H9 (cell line): ENCODE data around the gene NFYC. TPM values are rescaled to one million over a fixed set of nuclear protein-coding genes. Genes with fewer than 3 reads are reported as not detected.

Experiments used
- DNase-seq: peaks from one replicate; pipeline ENCODE4 v3.0.0-alpha.2; 2017
- H2AFZ ChIP-seq: one replicate; pipeline ENCODE4 v1.6.1; 2013; ENCODE audit warnings: mild to moderate bottlenecking, low read length, control low read depth, moderate library complexity
- H2AK5ac ChIP-seq: 2 replicates; pipeline ENCODE4 v1.6.1; 2013; ENCODE audit warnings: low read length, control low read depth, mixed read lengths; ENCODE audit not compliant: insufficient read length
- H2BK120ac ChIP-seq: one replicate; pipeline ENCODE4 v1.6.1; 2013; ENCODE audit warnings: low read depth, mild to moderate bottlenecking, low read length, control low read depth, inconsistent platforms; ENCODE audit not compliant: poor library complexity, severe bottlenecking
- H2BK12ac ChIP-seq: 2 replicates; pipeline ENCODE4 v1.6.1; 2013; ENCODE audit warnings: low read length, control low read depth, mixed read lengths, low read depth; ENCODE audit not compliant: insufficient read length
- H2BK15ac ChIP-seq: 2 replicates; pipeline ENCODE4 v1.6.1; 2013; ENCODE audit warnings: low read depth, low read length, control low read depth
- H2BK20ac ChIP-seq: one replicate; pipeline ENCODE4 v1.6.1; 2013; ENCODE audit warnings: low read depth, mild to moderate bottlenecking, low read length, control low read depth, inconsistent platforms; ENCODE audit not compliant: poor library complexity, severe bottlenecking
- H2BK5ac ChIP-seq: 2 replicates; pipeline ENCODE4 v1.6.1; 2013; ENCODE audit warnings: low read length, control low read depth, mixed read lengths; ENCODE audit not compliant: insufficient read length
- H3K14ac ChIP-seq: 2 replicates; pipeline ENCODE4 v1.6.1; 2013; ENCODE audit warnings: low read length, control low read depth; ENCODE audit not compliant: insufficient read depth
- H3K18ac ChIP-seq: 2 replicates; pipeline ENCODE4 v1.6.1; 2013; ENCODE audit warnings: low read depth, mild to moderate bottlenecking, mixed read lengths, low read length, control low read depth; ENCODE audit not compliant: insufficient read length
- H3K23ac ChIP-seq: 2 replicates; pipeline ENCODE4 v1.6.1; 2013; ENCODE audit warnings: low read length, control low read depth, mixed read lengths, low read depth; ENCODE audit not compliant: insufficient read length
- H3K23me2 ChIP-seq: 2 replicates; pipeline ENCODE4 v1.6.1; 2013; ENCODE audit warnings: low read depth, mild to moderate bottlenecking, mixed read lengths, low read length, control low read depth; ENCODE audit not compliant: insufficient read length, poor library complexity, severe bottlenecking
- H3K27ac ChIP-seq: 2 replicates; pipeline ENCODE4 v1.5.1; 2013; ENCODE audit warnings: low read length, control low read depth, mixed read lengths, low read depth; ENCODE audit not compliant: insufficient read length
- H3K27me3 ChIP-seq: 2 replicates; pipeline ENCODE4 v1.6.1; 2013; ENCODE audit warnings: low read length, control low read depth, inconsistent platforms; ENCODE audit not compliant: insufficient read depth
- H3K4ac ChIP-seq: 2 replicates; pipeline ENCODE4 v1.6.1; 2013; ENCODE audit warnings: low read depth, mild to moderate bottlenecking, control low read depth, inconsistent platforms, low read length, moderate library complexity
- H3K4me1 ChIP-seq: 2 replicates; pipeline ENCODE4 v1.6.1; 2013; ENCODE audit warnings: low read length, control low read depth, inconsistent platforms; ENCODE audit not compliant: insufficient read depth
- H3K4me2 ChIP-seq: 2 replicates; pipeline ENCODE4 v1.6.1; 2013; ENCODE audit warnings: low read length, control low read depth, mixed read lengths; ENCODE audit not compliant: insufficient read length, insufficient read depth
- H3K56ac ChIP-seq: 2 replicates; pipeline ENCODE4 v1.6.1; 2013; ENCODE audit warnings: low read depth, mild to moderate bottlenecking, mixed read lengths, low read length, control low read depth; ENCODE audit not compliant: insufficient read length
- H3K79me1 ChIP-seq: 2 replicates; pipeline ENCODE4 v1.6.1; 2013; ENCODE audit warnings: low read depth, mild to moderate bottlenecking, moderate library complexity, low read length, control low read depth, inconsistent platforms; ENCODE audit not compliant: insufficient read depth, poor library complexity, severe bottlenecking
- H3K79me2 ChIP-seq: 2 replicates; pipeline ENCODE4 v1.6.1; 2013; ENCODE audit warnings: low read length, control low read depth, inconsistent platforms; ENCODE audit not compliant: insufficient read depth
- H3K9ac ChIP-seq: 2 replicates; pipeline ENCODE4 v1.6.1; 2013; ENCODE audit warnings: low read length, control low read depth, mixed read lengths; ENCODE audit not compliant: insufficient read length; ENCODE audit errors: extremely low read depth
- H3K9me3 ChIP-seq: one replicate; pipeline ENCODE4 v1.6.1; 2013; ENCODE audit warnings: low read depth, low read length, inconsistent platforms; ENCODE audit not compliant: control insufficient read depth
- H3T11ph ChIP-seq: one replicate; pipeline ENCODE4 v1.6.1; 2013; ENCODE audit warnings: mild to moderate bottlenecking, low read length, control low read depth, inconsistent platforms
- H4K20me1 ChIP-seq: one replicate; pipeline ENCODE4 v1.6.1; 2013; ENCODE audit not compliant: control insufficient read depth, insufficient read length, insufficient read depth
- H4K5ac ChIP-seq: 2 replicates; pipeline ENCODE4 v1.6.1; 2013; ENCODE audit warnings: low read depth, mild to moderate bottlenecking, mixed read lengths, low read length, control low read depth; ENCODE audit not compliant: insufficient read length
- H4K8ac ChIP-seq: replicated peaks from 2 replicates; pipeline ENCODE4 v1.6.1; 2013; ENCODE audit warnings: low read length, control low read depth, mixed read lengths, low read depth; ENCODE audit not compliant: insufficient read length
- H4K91ac ChIP-seq: 2 replicates; pipeline ENCODE4 v1.6.1; 2013; ENCODE audit warnings: low read depth, mild to moderate bottlenecking, moderate library complexity, mixed read lengths, low read length, control low read depth; ENCODE audit not compliant: insufficient read length
- H3K27ac Mint-ChIP-seq, 3 experiments: 2 replicates in 2 of 3; 3 replicates in 1 of 3; pipeline ENCODE4 v1.8.0; 2020 to 2021; ENCODE audit warnings: mixed read lengths in 3 of 3, mild to moderate bottlenecking in 1 of 3, moderate library complexity in 1 of 3
- H3K27me3 Mint-ChIP-seq: 2 replicates; pipeline ENCODE4 v1.8.0; 2021; ENCODE audit warnings: low read depth, mild to moderate bottlenecking, moderate library complexity, mixed read lengths
- H3K36me3 Mint-ChIP-seq, 3 experiments: 2 replicates in 2 of 3; 3 replicates in 1 of 3; pipeline ENCODE4 v1.8.0; 2020 to 2021; ENCODE audit warnings: low read depth in 3 of 3, mixed read lengths in 3 of 3; ENCODE audit not compliant: insufficient read depth in 1 of 3
- H3K4me1 Mint-ChIP-seq, 2 experiments: 2 replicates each; pipeline ENCODE4 v1.8.0; 2020; ENCODE audit warnings: mixed read lengths in 2 of 2
- H3K4me3 Mint-ChIP-seq, 2 experiments: 2 replicates in 1 of 2; 3 replicates in 1 of 2; pipeline ENCODE4 v1.8.0; 2020 to 2021; ENCODE audit warnings: mild to moderate bottlenecking in 2 of 2, mixed read lengths in 2 of 2, moderate library complexity in 1 of 2
- H3K9me3 Mint-ChIP-seq, 2 experiments: 2 replicates in 1 of 2; 3 replicates in 1 of 2; pipeline ENCODE4 v1.8.0; 2020; ENCODE audit warnings: mild to moderate bottlenecking in 2 of 2, mixed read lengths in 2 of 2, moderate library complexity in 1 of 2
- WGBS: extraction: QIAGEN DNeasy Blood & Tissue Kit; methylation state at CpG from one replicate; pipeline ENCODE4 v1.1.7; 2013; ENCODE audit warnings: missing lambda C conversion rate, low lambda C conversion rate, mixed read lengths; ENCODE audit not compliant: insufficient read length; ENCODE audit errors: extremely low coverage; 5-methylcytosine and 5-hydroxymethylcytosine counted together
- total RNA-seq: library from RNA; stranded (reverse); gene quantifications from 2 replicates; pipeline ENCODE4 v1.2.1, GENCODE V29; 2021
- TF ChIP-seq, protein P1 (sequence below): fragments of 200-600 bp; sonication (generic); conservative IDR thresholded peaks from 3 replicates; pipeline ENCODE4 v1.8.0; 2021; ENCODE audit warnings: antibody characterized with exemption, mild to moderate bottlenecking

NFYC gene
- total RNA-seq, 1 experiment from 2014 or later: 54.7 TPM

DNA sequence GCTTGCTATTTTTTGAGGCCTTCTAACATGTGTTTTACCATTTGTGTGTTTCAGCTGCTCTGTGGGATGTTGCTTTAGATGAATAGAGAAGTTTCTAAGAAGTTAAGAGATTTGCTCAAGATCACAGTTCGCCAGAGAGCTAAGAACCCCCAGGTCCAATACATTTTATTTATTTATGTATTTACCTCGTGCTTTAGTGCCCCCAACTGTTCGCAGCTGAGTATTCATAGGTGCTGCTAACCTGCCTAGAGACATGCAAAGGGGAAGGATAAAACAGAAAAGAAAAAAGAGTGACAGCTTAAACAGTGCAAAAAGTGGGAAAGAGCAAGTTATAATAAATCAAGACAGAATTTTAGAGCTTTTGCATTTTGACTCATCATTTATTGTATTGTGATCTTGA, 31.1 kb downstream of the NFYC start:
- H3K4me1 ChIP-seq: no peaks in the 10 kb centered on the region
- no peak overlapping the region for H3K14ac ChIP-seq
- no peaks in the 10 kb centered on the region for H3K27me3 ChIP-seq
- TF ChIP-seq, protein P1, sequence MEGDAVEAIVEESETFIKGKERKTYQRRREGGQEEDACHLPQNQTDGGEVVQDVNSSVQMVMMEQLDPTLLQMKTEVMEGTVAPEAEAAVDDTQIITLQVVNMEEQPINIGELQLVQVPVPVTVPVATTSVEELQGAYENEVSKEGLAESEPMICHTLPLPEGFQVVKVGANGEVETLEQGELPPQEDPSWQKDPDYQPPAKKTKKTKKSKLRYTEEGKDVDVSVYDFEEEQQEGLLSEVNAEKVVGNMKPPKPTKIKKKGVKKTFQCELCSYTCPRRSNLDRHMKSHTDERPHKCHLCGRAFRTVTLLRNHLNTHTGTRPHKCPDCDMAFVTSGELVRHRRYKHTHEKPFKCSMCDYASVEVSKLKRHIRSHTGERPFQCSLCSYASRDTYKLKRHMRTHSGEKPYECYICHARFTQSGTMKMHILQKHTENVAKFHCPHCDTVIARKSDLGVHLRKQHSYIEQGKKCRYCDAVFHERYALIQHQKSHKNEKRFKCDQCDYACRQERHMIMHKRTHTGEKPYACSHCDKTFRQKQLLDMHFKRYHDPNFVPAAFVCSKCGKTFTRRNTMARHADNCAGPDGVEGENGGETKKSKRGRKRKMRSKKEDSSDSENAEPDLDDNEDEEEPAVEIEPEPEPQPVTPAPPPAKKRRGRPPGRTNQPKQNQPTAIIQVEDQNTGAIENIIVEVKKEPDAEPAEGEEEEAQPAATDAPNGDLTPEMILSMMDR: no peak
- Mint-ChIP-seq H3K4me1 (peaks cover 7 to 18% of the 10 kb centered on the region in 2 experiments), H3K4me3 (no peak overlapping the region), H3K27ac (peak overlapping the region in 1 of 3 experiments; percentile 30; a peak in 1 of 7 replicates), H3K9me3 (no peaks in the 10 kb centered on the region), H3K27me3 (no peaks in the 10 kb centered on the region), H3K36me3 (peaks cover 2 to 20% (median 7%) of the 10 kb centered on the region in 3 experiments; a peak in 6 of 7 replicates)
- no peak overlapping the region for H3K27ac ChIP-seq
- H3K4me2 ChIP-seq: no peak overlapping the region
- no peak overlapping the region for H4K8ac ChIP-seq
- no peak overlapping the region for H2BK15ac ChIP-seq
- no peak overlapping the region for H2BK120ac ChIP-seq
- no peaks in the 10 kb centered on the region for H3K9me3 ChIP-seq
- H3K4ac ChIP-seq: no peak overlapping the region
- no peaks in the 10 kb centered on the region for H3K23me2 ChIP-seq
- H3T11ph ChIP-seq: no peak overlapping the region
- peaks cover 15% of the 10 kb centered on the region for H3K79me1 ChIP-seq
- H2AK5ac ChIP-seq: no peak overlapping the region
- no CpG with 5 or more reads among the region's 3 CpGs for WGBS
- H2BK12ac ChIP-seq: no peak overlapping the region
- H4K20me1 ChIP-seq: no peaks in the 10 kb centered on the region
- H3K23ac ChIP-seq: no peak overlapping the region
- H3K79me2 ChIP-seq: peaks cover 9% of the 10 kb centered on the region; the same call in 1 of the 2 replicates
- H4K91ac ChIP-seq: no peak overlapping the region
- H3K56ac ChIP-seq: no peak overlapping the region
- H3K18ac ChIP-seq: no peak overlapping the region
- no peak overlapping the region for H2BK5ac ChIP-seq
- no peak overlapping the region for H2BK20ac ChIP-seq
- H4K5ac ChIP-seq: no peak overlapping the region
- H2AFZ ChIP-seq: no peak overlapping the region
- no peak for DNase-seq
- H3K9ac ChIP-seq: no peak overlapping the region
